H9 (cell line): ENCODE results near the gene TTC23. TPM values are rescaled to one million over a fixed set of nuclear protein-coding genes. Genes with fewer than 3 reads are reported as not detected.

Experiments used
- DNase-seq: peaks from one replicate; pipeline ENCODE4 v3.0.0-alpha.2; 2017
- H2AFZ ChIP-seq: one replicate; pipeline ENCODE4 v1.6.1; 2013; ENCODE audit warnings: mild to moderate bottlenecking, low read length, control low read depth, moderate library complexity
- H2AK5ac ChIP-seq: 2 replicates; pipeline ENCODE4 v1.6.1; 2013; ENCODE audit warnings: low read length, control low read depth, mixed read lengths; ENCODE audit not compliant: insufficient read length
- H2BK120ac ChIP-seq: one replicate; pipeline ENCODE4 v1.6.1; 2013; ENCODE audit warnings: low read depth, mild to moderate bottlenecking, low read length, control low read depth, inconsistent platforms; ENCODE audit not compliant: poor library complexity, severe bottlenecking
- H2BK12ac ChIP-seq: 2 replicates; pipeline ENCODE4 v1.6.1; 2013; ENCODE audit warnings: low read length, control low read depth, mixed read lengths, low read depth; ENCODE audit not compliant: insufficient read length
- H2BK15ac ChIP-seq: 2 replicates; pipeline ENCODE4 v1.6.1; 2013; ENCODE audit warnings: low read depth, low read length, control low read depth
- H2BK20ac ChIP-seq: one replicate; pipeline ENCODE4 v1.6.1; 2013; ENCODE audit warnings: low read depth, mild to moderate bottlenecking, low read length, control low read depth, inconsistent platforms; ENCODE audit not compliant: poor library complexity, severe bottlenecking
- H2BK5ac ChIP-seq: 2 replicates; pipeline ENCODE4 v1.6.1; 2013; ENCODE audit warnings: low read length, control low read depth, mixed read lengths; ENCODE audit not compliant: insufficient read length
- H3K14ac ChIP-seq: 2 replicates; pipeline ENCODE4 v1.6.1; 2013; ENCODE audit warnings: low read length, control low read depth; ENCODE audit not compliant: insufficient read depth
- H3K18ac ChIP-seq: 2 replicates; pipeline ENCODE4 v1.6.1; 2013; ENCODE audit warnings: low read depth, mild to moderate bottlenecking, mixed read lengths, low read length, control low read depth; ENCODE audit not compliant: insufficient read length
- H3K23ac ChIP-seq: 2 replicates; pipeline ENCODE4 v1.6.1; 2013; ENCODE audit warnings: low read length, control low read depth, mixed read lengths, low read depth; ENCODE audit not compliant: insufficient read length
- H3K23me2 ChIP-seq: 2 replicates; pipeline ENCODE4 v1.6.1; 2013; ENCODE audit warnings: low read depth, mild to moderate bottlenecking, mixed read lengths, low read length, control low read depth; ENCODE audit not compliant: insufficient read length, poor library complexity, severe bottlenecking
- H3K27ac ChIP-seq: 2 replicates; pipeline ENCODE4 v1.5.1; 2013; ENCODE audit warnings: low read length, control low read depth, mixed read lengths, low read depth; ENCODE audit not compliant: insufficient read length
- H3K27me3 ChIP-seq: 2 replicates; pipeline ENCODE4 v1.6.1; 2013; ENCODE audit warnings: low read length, control low read depth, inconsistent platforms; ENCODE audit not compliant: insufficient read depth
- H3K4ac ChIP-seq: 2 replicates; pipeline ENCODE4 v1.6.1; 2013; ENCODE audit warnings: low read depth, mild to moderate bottlenecking, control low read depth, inconsistent platforms, low read length, moderate library complexity
- H3K4me1 ChIP-seq: 2 replicates; pipeline ENCODE4 v1.6.1; 2013; ENCODE audit warnings: low read length, control low read depth, inconsistent platforms; ENCODE audit not compliant: insufficient read depth
- H3K4me2 ChIP-seq: 2 replicates; pipeline ENCODE4 v1.6.1; 2013; ENCODE audit warnings: low read length, control low read depth, mixed read lengths; ENCODE audit not compliant: insufficient read length, insufficient read depth
- H3K56ac ChIP-seq: 2 replicates; pipeline ENCODE4 v1.6.1; 2013; ENCODE audit warnings: low read depth, mild to moderate bottlenecking, mixed read lengths, low read length, control low read depth; ENCODE audit not compliant: insufficient read length
- H3K79me1 ChIP-seq: 2 replicates; pipeline ENCODE4 v1.6.1; 2013; ENCODE audit warnings: low read depth, mild to moderate bottlenecking, moderate library complexity, low read length, control low read depth, inconsistent platforms; ENCODE audit not compliant: insufficient read depth, poor library complexity, severe bottlenecking
- H3K79me2 ChIP-seq: 2 replicates; pipeline ENCODE4 v1.6.1; 2013; ENCODE audit warnings: low read length, control low read depth, inconsistent platforms; ENCODE audit not compliant: insufficient read depth
- H3K9ac ChIP-seq: 2 replicates; pipeline ENCODE4 v1.6.1; 2013; ENCODE audit warnings: low read length, control low read depth, mixed read lengths; ENCODE audit not compliant: insufficient read length; ENCODE audit errors: extremely low read depth
- H3K9me3 ChIP-seq: one replicate; pipeline ENCODE4 v1.6.1; 2013; ENCODE audit warnings: low read depth, low read length, inconsistent platforms; ENCODE audit not compliant: control insufficient read depth
- H3T11ph ChIP-seq: one replicate; pipeline ENCODE4 v1.6.1; 2013; ENCODE audit warnings: mild to moderate bottlenecking, low read length, control low read depth, inconsistent platforms
- H4K20me1 ChIP-seq: one replicate; pipeline ENCODE4 v1.6.1; 2013; ENCODE audit not compliant: control insufficient read depth, insufficient read length, insufficient read depth
- H4K5ac ChIP-seq: 2 replicates; pipeline ENCODE4 v1.6.1; 2013; ENCODE audit warnings: low read depth, mild to moderate bottlenecking, mixed read lengths, low read length, control low read depth; ENCODE audit not compliant: insufficient read length
- H4K8ac ChIP-seq: replicated peaks from 2 replicates; pipeline ENCODE4 v1.6.1; 2013; ENCODE audit warnings: low read length, control low read depth, mixed read lengths, low read depth; ENCODE audit not compliant: insufficient read length
- H4K91ac ChIP-seq: 2 replicates; pipeline ENCODE4 v1.6.1; 2013; ENCODE audit warnings: low read depth, mild to moderate bottlenecking, moderate library complexity, mixed read lengths, low read length, control low read depth; ENCODE audit not compliant: insufficient read length
- H3K27ac Mint-ChIP-seq, 3 experiments: 2 replicates in 2 of 3; 3 replicates in 1 of 3; pipeline ENCODE4 v1.8.0; 2020 to 2021; ENCODE audit warnings: mixed read lengths in 3 of 3, mild to moderate bottlenecking in 1 of 3, moderate library complexity in 1 of 3
- H3K27me3 Mint-ChIP-seq: 2 replicates; pipeline ENCODE4 v1.8.0; 2021; ENCODE audit warnings: low read depth, mild to moderate bottlenecking, moderate library complexity, mixed read lengths
- H3K36me3 Mint-ChIP-seq, 3 experiments: 2 replicates in 2 of 3; 3 replicates in 1 of 3; pipeline ENCODE4 v1.8.0; 2020 to 2021; ENCODE audit warnings: low read depth in 3 of 3, mixed read lengths in 3 of 3; ENCODE audit not compliant: insufficient read depth in 1 of 3
- H3K4me1 Mint-ChIP-seq, 2 experiments: 2 replicates each; pipeline ENCODE4 v1.8.0; 2020; ENCODE audit warnings: mixed read lengths in 2 of 2
- H3K4me3 Mint-ChIP-seq, 2 experiments: 2 replicates in 1 of 2; 3 replicates in 1 of 2; pipeline ENCODE4 v1.8.0; 2020 to 2021; ENCODE audit warnings: mild to moderate bottlenecking in 2 of 2, mixed read lengths in 2 of 2, moderate library complexity in 1 of 2
- H3K9me3 Mint-ChIP-seq, 2 experiments: 2 replicates in 1 of 2; 3 replicates in 1 of 2; pipeline ENCODE4 v1.8.0; 2020; ENCODE audit warnings: mild to moderate bottlenecking in 2 of 2, mixed read lengths in 2 of 2, moderate library complexity in 1 of 2
- CTCF ChIP-seq: fragments of 200-600 bp; sonication (generic); conservative IDR thresholded peaks from 3 replicates; pipeline ENCODE4 v1.8.0; 2021; ENCODE audit warnings: antibody characterized with exemption, mild to moderate bottlenecking
- WGBS: extraction: QIAGEN DNeasy Blood & Tissue Kit; methylation state at CpG from one replicate; pipeline ENCODE4 v1.1.7; 2013; ENCODE audit warnings: missing lambda C conversion rate, low lambda C conversion rate, mixed read lengths; ENCODE audit not compliant: insufficient read length; ENCODE audit errors: extremely low coverage; 5-methylcytosine and 5-hydroxymethylcytosine counted together
- total RNA-seq: library from RNA; stranded (reverse); gene quantifications from 2 replicates; pipeline ENCODE4 v1.2.1, GENCODE V29; 2021

Gene TTC23
- total RNA-seq, 1 experiment from 2014 or later = 14.3 TPM

DNA sequence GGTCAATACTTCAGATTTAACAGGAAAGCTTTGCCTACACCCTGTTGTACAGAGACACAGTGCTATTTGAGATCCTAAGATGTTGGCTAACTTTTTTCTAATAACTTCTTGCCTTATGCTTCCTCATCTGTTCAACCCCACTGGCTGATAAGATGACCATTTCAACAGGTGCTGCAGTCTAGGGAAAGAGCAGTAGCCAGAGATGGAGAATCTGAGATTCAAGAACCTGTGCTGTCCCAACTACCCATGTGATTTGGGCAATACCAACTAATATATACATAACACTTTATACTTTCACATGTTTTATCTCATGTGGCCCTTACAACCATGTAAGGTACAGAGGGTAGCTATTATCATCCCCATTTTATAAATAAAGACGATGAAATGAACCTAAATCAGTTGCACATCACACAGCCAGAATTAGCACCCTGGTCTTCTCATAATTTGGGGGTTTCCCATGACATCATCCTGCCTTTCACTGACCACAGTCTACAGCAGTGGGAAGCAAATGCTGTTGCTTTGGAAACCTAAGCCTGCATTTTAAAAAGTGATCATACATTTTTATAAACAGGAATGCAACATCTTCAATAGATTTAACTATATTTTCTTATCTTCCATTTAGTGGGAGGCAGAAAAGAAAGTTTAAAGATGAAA lies 9.7 kb downstream of the TTC23 start:
- TF ChIP-seq CTCF = no peak

More for the DNA sequence above, 9.7 kb downstream of the TTC23 start:
- Histone ChIP-seq H4K5ac (no peak overlapping the region), H3K79me2 (no peaks in the 10 kb centered on the region), H3K4ac (no peak overlapping the region), H3K9me3 (no peaks in the 10 kb centered on the region), H3K23me2 (no peaks in the 10 kb centered on the region), H3K23ac (no peak overlapping the region), H3K18ac (no peak overlapping the region), H2BK5ac (no peak overlapping the region), H2BK15ac (no peak overlapping the region), H4K91ac (no peak overlapping the region), H3K27ac (no peak overlapping the region), H2BK12ac (no peak overlapping the region), H2AFZ (no peak overlapping the region), H3K9ac (no peak overlapping the region), H3K14ac (no peak overlapping the region), H2AK5ac (no peak overlapping the region), H3T11ph (no peak overlapping the region), H4K20me1 (no peaks in the 10 kb centered on the region), H3K79me1 (no peaks in the 10 kb centered on the region), H3K4me1 (no peaks in the 10 kb centered on the region), H4K8ac (no peak overlapping the region), H3K27me3 (no peaks in the 10 kb centered on the region), H2BK120ac (no peak overlapping the region), H3K4me2 (no peak overlapping the region), H2BK20ac (no peak overlapping the region), H3K56ac (no peak overlapping the region)
- peaks cover 3 to 17% (median 4%) of the 10 kb centered on the region in 3 experiments; a peak in 5 of 7 replicates for H3K36me3 Mint-ChIP-seq
- H3K4me1 Mint-ChIP-seq = no peaks in the 10 kb centered on the region
- no peak overlapping the region for H3K27ac Mint-ChIP-seq
- no peaks in the 10 kb centered on the region for H3K27me3 Mint-ChIP-seq
- H3K4me3 Mint-ChIP-seq = no peak overlapping the region
- no peaks in the 10 kb centered on the region for H3K9me3 Mint-ChIP-seq
- no CpG with 5 or more reads among the region's 1 CpG for WGBS
- DNase-seq = no peak
